ENCODE data around the gene PRPH. TPM values are rescaled to one million over a fixed set of nuclear protein-coding genes. Genes with fewer than 3 reads are reported as not detected.
"Not testable (repeated sequence)": the region's sequence is repeated elsewhere in the genome, so short reads cannot be mapped to it uniquely, and the experiment has no call there.

The PRPH gene
- total and polyA plus RNA-seq, 2 of the 13 experiments (the other 11 are each of a cell fraction or from before 2014, with no cell fraction given) = 0.12 TPM; not detected in 1

- ATAC-seq; H3K9me3 ChIP-seq (ENCODE audit: low read length); H4K20me1 ChIP-seq (ENCODE audit: insufficient read depth, low read length); H3K79me2 ChIP-seq (ENCODE audit: insufficient read depth, low read length); H3K9ac ChIP-seq (ENCODE audit: insufficient read depth, low read depth, low read length); POLR2A ChIA-PET; H3K4me2 ChIP-seq (ENCODE audit: low read depth, low read length); DNase-seq (ENCODE audit: low spot score); H2AFZ ChIP-seq (ENCODE audit: low read length); H3K4me3 ChIP-seq (replicated peaks in 1 of 3; ENCODE audit: insufficient read depth in 1 of 3, low read depth in 2 of 3, low read length in 3 of 3); in situ Hi-C loops (cut with HindIII; ENCODE audit: extremely low pct_ligation_motif_present, low pct_unique_long_range_greater_than_20kb); intact Hi-C loops (cut with micrococcal nuclease; ENCODE audit: unreplicated experiment); H3K27me3 ChIP-seq (ENCODE audit: control insufficient read depth in 1 of 2, insufficient read depth in 2 of 2, low read length in 2 of 2); H3K36me3 ChIP-seq (replicated peaks in 1 of 2; ENCODE audit: control insufficient read depth in 1 of 2, insufficient read depth in 2 of 2, low read length in 2 of 2); FAIRE-seq; H3K27ac ChIP-seq (ENCODE audit: extremely low read length, insufficient read depth, low read length); BruUV-seq (replicated peaks); CTCF ChIA-PET (ENCODE audit: low intra/inter-chr PET ratio, low total read pairs): not testable (repeated sequence)
- peaks cover 20% of the 10 kb centered on the region for H3K4me1 ChIP-seq (ENCODE audit: insufficient read depth, low read length)
- WGBS (ENCODE audit: low lambda C conversion rate) = 19% methylated on average over 3 of the region's 3 CpGs
Observed at GRCh38 chr12:49310451-49311000, 15.6 kb downstream of the PRPH start.

GRCh38 chr12:49314811-49315210 lies 19.9 kb downstream of the PRPH start:
- CTCF ChIA-PET (ENCODE audit: low intra/inter-chr PET ratio, low total read pairs) = interaction anchor here (0.6 kb wide), 1 partner anchor 199 kb away, joined by 3 read pairs; no protein-coding TSS in a partner anchor

GRCh38 chr12:49317118-49317517 lies 22.2 kb downstream of the PRPH start:
- H3K36me3 ChIP-seq (replicated peaks in 1 of 2; ENCODE audit: control insufficient read depth in 1 of 2, insufficient read depth in 2 of 2, low read length in 2 of 2); POLR2A ChIA-PET; H3K9ac ChIP-seq (ENCODE audit: insufficient read depth, low read depth, low read length); FAIRE-seq; CTCF ChIA-PET (ENCODE audit: low intra/inter-chr PET ratio, low total read pairs); in situ Hi-C loops (cut with HindIII; ENCODE audit: extremely low pct_ligation_motif_present, low pct_unique_long_range_greater_than_20kb); BruUV-seq (replicated peaks); H3K4me3 ChIP-seq (replicated peaks in 1 of 3; ENCODE audit: insufficient read depth in 1 of 3, low read depth in 2 of 3, low read length in 3 of 3); intact Hi-C loops (cut with micrococcal nuclease; ENCODE audit: unreplicated experiment); H3K4me2 ChIP-seq (ENCODE audit: low read depth, low read length); H2AFZ ChIP-seq (ENCODE audit: low read length); DNase-seq (ENCODE audit: low spot score); H3K79me2 ChIP-seq (ENCODE audit: insufficient read depth, low read length); H3K27ac ChIP-seq (ENCODE audit: extremely low read length, insufficient read depth, low read length); H3K9me3 ChIP-seq (ENCODE audit: low read length); ATAC-seq; H4K20me1 ChIP-seq (ENCODE audit: insufficient read depth, low read length); H3K27me3 ChIP-seq (ENCODE audit: control insufficient read depth in 1 of 2, insufficient read depth in 2 of 2, low read length in 2 of 2): not testable (repeated sequence)
- WGBS (ENCODE audit: low lambda C conversion rate) = 84% methylated on average over 10 of the region's 10 CpGs
- H3K4me1 ChIP-seq (ENCODE audit: insufficient read depth, low read length) = peaks cover 15% of the 10 kb centered on the region

More at GRCh38 chr12:49314811-49315210, 19.9 kb downstream of the PRPH start:
- Histone ChIP-seq H3K36me3 (replicated peaks in 1 of 2; ENCODE audit: control insufficient read depth in 1 of 2, insufficient read depth in 2 of 2, low read length in 2 of 2) (no peaks in the 10 kb centered on the region), H3K79me2 (ENCODE audit: insufficient read depth, low read length) (no peaks in the 10 kb centered on the region), H3K27me3 (ENCODE audit: control insufficient read depth in 1 of 2, insufficient read depth in 2 of 2, low read length in 2 of 2) (no peaks in the 10 kb centered on the region), H3K9ac (ENCODE audit: insufficient read depth, low read depth, low read length) (no peak overlapping the region), H2AFZ (ENCODE audit: low read length) (no peak overlapping the region), H3K4me3 (replicated peaks in 1 of 3; ENCODE audit: insufficient read depth in 1 of 3, low read depth in 2 of 3, low read length in 3 of 3) (no peak overlapping the region), H3K27ac (ENCODE audit: extremely low read length, insufficient read depth, low read length) (no peak overlapping the region), H3K9me3 (ENCODE audit: low read length) (no peaks in the 10 kb centered on the region), H4K20me1 (ENCODE audit: insufficient read depth, low read length) (no peaks in the 10 kb centered on the region), H3K4me2 (ENCODE audit: low read depth, low read length) (no peak overlapping the region), H3K4me1 (ENCODE audit: insufficient read depth, low read length) (peaks cover 9% of the 10 kb centered on the region)
- WGBS (ENCODE audit: low lambda C conversion rate) = 0% methylated on average over 1 of the region's 1 CpG
- DNase-seq (ENCODE audit: low spot score) = no peak
- POLR2A ChIA-PET = no interaction called here
- intact Hi-C loops (cut with micrococcal nuclease; ENCODE audit: unreplicated experiment) = no loop called here
- BruUV-seq (replicated peaks) = no TSS peak
- ATAC-seq = peak; percentile 31; the same call in 2 of the 3 replicates
- no peak for FAIRE-seq
- TF ChIP-seq HNF4A (CRISPR knock-in tag; IDR thresholded peaks at IDR 0.05) (peak; percentile 23; the same call in 1 of the 2 replicates), HCFC1 (IDR thresholded peaks at IDR 0.05; ENCODE audit: low read depth, low read length) (no peak), DZIP1 (CRISPR knock-in tag; IDR thresholded peaks at IDR 0.05) (no peak)
- in situ Hi-C loops (cut with HindIII; ENCODE audit: extremely low pct_ligation_motif_present, low pct_unique_long_range_greater_than_20kb) = no loop called here

All from HepG2 (cell line).